ENCODE measurements around the gene ANAPC13. TPM values are rescaled to one million over a fixed set of nuclear protein-coding genes. Genes with fewer than 3 reads are reported as not detected.

ANAPC13 gene
- total RNA-seq, 3 donors from 2014 or later (not counting 1 experiment from before 2014, with no cell fraction given), result 16.1 to 20.4 (median 16.6) TPM

GRCh38 chr3:134481166-134481565 lies 4.6 kb downstream of the ANAPC13 start:
- no peak for TF ChIP-seq CTCF (IDR thresholded peaks at IDR 0.05)
- no peaks in the 10 kb centered on the region for H3K27me3 Mint-ChIP-seq (ENCODE audit: low read depth in 2 of 2)
- Histone ChIP-seq H3K27me3 (ENCODE audit: control insufficient read depth, insufficient read depth, low read length) (no peaks in the 10 kb centered on the region), H3K36me3 (ENCODE audit: control insufficient read depth, insufficient read depth, low read length) (peaks cover 59% of the 10 kb centered on the region), H3K9me3 (ENCODE audit: control insufficient read depth, insufficient read depth, low read length) (no peaks in the 10 kb centered on the region), H3K4me3 (ENCODE audit: low read length) (no peak overlapping the region), H3K4me1 (ENCODE audit: control insufficient read depth, insufficient read depth, low read length) (peaks cover 16% of the 10 kb centered on the region), H3K27ac (ENCODE audit: low read length) (no peak overlapping the region)
- H3K4me3 Mint-ChIP-seq, result no peak overlapping the region
- H3K9me3 Mint-ChIP-seq, result no peaks in the 10 kb centered on the region
- H3K4me1 Mint-ChIP-seq, result peaks cover 25 to 31% of the 10 kb centered on the region in 2 donors
- H3K36me3 Mint-ChIP-seq, result peaks cover 7% of the 10 kb centered on the region
- intact Hi-C loops (cut with micrococcal nuclease), result no loop called here
- no peak overlapping the region for H3K27ac Mint-ChIP-seq
- WGBS (ENCODE audit: insufficient coverage), result 100% methylated on average over 1 of the region's 1 CpG
- ATAC-seq (no peak), DNase-seq (no peak)

- Mint-ChIP-seq H3K4me1 (peaks cover 24 to 28% of the 10 kb centered on the region in 2 donors), H3K27ac (no peak overlapping the region), H3K4me3 (no peak overlapping the region), H3K9me3 (no peaks in the 10 kb centered on the region), H3K27me3 (ENCODE audit: low read depth in 2 of 2) (no peaks in the 10 kb centered on the region), H3K36me3 (peaks cover 7% of the 10 kb centered on the region)
- Histone ChIP-seq H3K4me3 (ENCODE audit: low read length) (no peak overlapping the region), H3K4me1 (ENCODE audit: control insufficient read depth, insufficient read depth, low read length) (peaks cover 16% of the 10 kb centered on the region), H3K36me3 (ENCODE audit: control insufficient read depth, insufficient read depth, low read length) (peaks cover 65% of the 10 kb centered on the region), H3K9me3 (ENCODE audit: control insufficient read depth, insufficient read depth, low read length) (no peaks in the 10 kb centered on the region), H3K27ac (ENCODE audit: low read length) (no peak overlapping the region), H3K27me3 (ENCODE audit: control insufficient read depth, insufficient read depth, low read length) (no peaks in the 10 kb centered on the region)
- TF ChIP-seq CTCF (IDR thresholded peaks at IDR 0.05), result no peak
- WGBS (ENCODE audit: insufficient coverage), result 96% methylated on average over 3 of the region's 3 CpGs
- no peak for ATAC-seq
- DNase-seq, result no peak
- intact Hi-C loops (cut with micrococcal nuclease), result no loop called here
Measured at GRCh38 chr3:134480546-134480945, 5.2 kb downstream of the ANAPC13 start.

GRCh38 chr3:134477938-134478337 lies 7.8 kb downstream of the ANAPC13 start:
- no peaks in the 10 kb centered on the region for H3K4me1 ChIP-seq (ENCODE audit: control insufficient read depth, insufficient read depth, low read length)
- intact Hi-C loops (cut with micrococcal nuclease), result no loop called here
- no CpG with 5 or more reads among the region's 2 CpGs for WGBS (ENCODE audit: insufficient coverage)
- no peak for ATAC-seq
- Mint-ChIP-seq H3K9me3 (no peaks in the 10 kb centered on the region), H3K27me3 (ENCODE audit: low read depth in 2 of 2) (no peaks in the 10 kb centered on the region), H3K4me3 (no peak overlapping the region), H3K36me3 (peaks cover 7% of the 10 kb centered on the region), H3K4me1 (peaks cover 4 to 6% of the 10 kb centered on the region in 2 donors), H3K27ac (no peak overlapping the region)
- peaks cover 67% of the 10 kb centered on the region for H3K36me3 ChIP-seq (ENCODE audit: control insufficient read depth, insufficient read depth, low read length)
- no peak for DNase-seq
- no peaks in the 10 kb centered on the region for H3K27me3 ChIP-seq (ENCODE audit: control insufficient read depth, insufficient read depth, low read length)
- H3K27ac ChIP-seq (ENCODE audit: low read length), result no peak overlapping the region
- TF ChIP-seq CTCF (IDR thresholded peaks at IDR 0.05), result no peak
- no peak overlapping the region for H3K4me3 ChIP-seq (ENCODE audit: low read length)
- H3K9me3 ChIP-seq (ENCODE audit: control insufficient read depth, insufficient read depth, low read length), result no peaks in the 10 kb centered on the region

- intact Hi-C loops (cut with micrococcal nuclease), result no loop called here
- DNase-seq (no peak), ATAC-seq (no peak)
- no peaks in the 10 kb centered on the region for H3K27me3 ChIP-seq (ENCODE audit: control insufficient read depth, insufficient read depth, low read length)
- Mint-ChIP-seq H3K4me1 (no peaks in the 10 kb centered on the region), H3K27me3 (ENCODE audit: low read depth in 2 of 2) (no peaks in the 10 kb centered on the region), H3K36me3 (peaks cover 7% of the 10 kb centered on the region), H3K9me3 (no peaks in the 10 kb centered on the region), H3K27ac (peak overlapping the region in 1 of 2 donors; percentile 24), H3K4me3 (no peak overlapping the region)
- over 99% methylated on average over 6 of the region's 6 CpGs for WGBS (ENCODE audit: insufficient coverage)
- H3K4me3 ChIP-seq (ENCODE audit: low read length), result no peak overlapping the region
- H3K4me1 ChIP-seq (ENCODE audit: control insufficient read depth, insufficient read depth, low read length), result no peaks in the 10 kb centered on the region
- no peak for TF ChIP-seq CTCF (IDR thresholded peaks at IDR 0.05)
- no peak overlapping the region for H3K27ac ChIP-seq (ENCODE audit: low read length)
- H3K36me3 ChIP-seq (ENCODE audit: control insufficient read depth, insufficient read depth, low read length), result peaks cover 59% of the 10 kb centered on the region
- no peaks in the 10 kb centered on the region for H3K9me3 ChIP-seq (ENCODE audit: control insufficient read depth, insufficient read depth, low read length)
Measured at GRCh38 chr3:134477002-134477401, 8.8 kb downstream of the ANAPC13 start.
